Psoas muscle (tissue), 8 donors: ENCODE measurements around the gene GALNTL6. TPM values are rescaled to one million over a fixed set of nuclear protein-coding genes. Genes with fewer than 3 reads are reported as not detected.

Experiments
- ATAC-seq, 4 donors: fragments of 200-7000 bp; cut with Tn5 transposase; one replicate each; pipeline ENCODE4 v1.9.1; 2020; ENCODE audit warnings: moderate library complexity in 3 of 4, mild to moderate bottlenecking in 2 of 4
- DNase-seq, 2 donors: peaks; one replicate each; pipeline ENCODE4 v3.0.0-alpha.2; 2020
- H3K27ac ChIP-seq: fragments of 200-600 bp; one replicate; pipeline ENCODE4 v1.8.0; 2022
- H3K27me3 ChIP-seq, 3 donors: fragments of 200-600 bp in 1 of 3; one replicate each; pipeline versions ENCODE4 v1.6.1 to v1.8.0; 2013 to 2022; ENCODE audit warnings: low read length in 2 of 3, mild to moderate bottlenecking in 2 of 3, moderate library complexity in 1 of 3; ENCODE audit not compliant: insufficient read depth in 3 of 3
- H3K36me3 ChIP-seq, 2 donors: fragments of 200-600 bp in 1 of 2; one replicate each; pipeline versions ENCODE4 v1.6.1 to v1.8.0; 2013 to 2022; ENCODE audit warnings: low read depth in 1 of 2, mild to moderate bottlenecking in 1 of 2, moderate library complexity in 1 of 2; ENCODE audit not compliant: insufficient read depth in 1 of 2
- H3K4me1 ChIP-seq: fragments of 200-600 bp; one replicate; pipeline ENCODE4 v1.8.0; 2022
- H3K4me3 ChIP-seq: fragments of 200-600 bp; one replicate; pipeline ENCODE4 v1.8.0; 2022; ENCODE audit warnings: mild to moderate bottlenecking
- H3K9me3 ChIP-seq: fragments of 200-600 bp; one replicate; pipeline ENCODE4 v1.8.0; 2022
- WGBS, 3 donors: extraction: QIAGEN DNeasy Blood & Tissue Kit; methylation state at CpG; one replicate each; pipeline versions ENCODE4 v1.1.6 to v1.1.7; 2013; 5-methylcytosine and 5-hydroxymethylcytosine counted together
- intact Hi-C, 2 donors: fragments of 100-400 bp; cut with DNase I; formaldehyde crosslinking; loops; one replicate each; pipeline versions ENCODE4 v1.11.0 to v1.14.2; 2022
- polyA plus RNA-seq, 3 donors: library from polyadenylated mRNA; stranded (reverse); fragments of 200-250 nt; gene quantifications; one replicate each; pipeline ENCODE4 v1.2.3, GENCODE V29; 2013
- total RNA-seq, 4 donors: library from RNA; stranded (reverse); fragmentation: NEBNext Ultra II Directional in 2 of 4; extraction: Animal tissue kit (Norgen Biotek cat#: 25700) in 2 of 4; gene quantifications; one replicate each; pipeline versions ENCODE4 v1.2.1 to v1.2.4, GENCODE V29; 2021 to 2023
- TF ChIP-seq, protein P1 (sequence below): fragments of 200-600 bp; IDR thresholded peaks from one replicate; pipeline ENCODE4 v1.8.0; 2022; ENCODE audit warnings: antibody characterized with exemption
- donor health status: healthy with polysubstance abuse.
- donor health status: DM: no; HTN: no; CAD: no; lungs with moderate emphysema.
- donor health status: Bipolar disorder and iron deficiency.
- donor health status: healthy.
- donor health status: DM: yes; HTN: yes; CAD: no.
- donor health status: DM: no; HTN: no; CAD: no.
- donor health status: DM: no; HTN: no; CAD: no.
- donor health status: DM: yes; HTN: yes; CAD: no.

The GALNTL6 gene
- total and polyA plus RNA-seq, 7 donors: 0.01 to 0.91 (median 0.21) TPM; not detected in 3

DNA sequence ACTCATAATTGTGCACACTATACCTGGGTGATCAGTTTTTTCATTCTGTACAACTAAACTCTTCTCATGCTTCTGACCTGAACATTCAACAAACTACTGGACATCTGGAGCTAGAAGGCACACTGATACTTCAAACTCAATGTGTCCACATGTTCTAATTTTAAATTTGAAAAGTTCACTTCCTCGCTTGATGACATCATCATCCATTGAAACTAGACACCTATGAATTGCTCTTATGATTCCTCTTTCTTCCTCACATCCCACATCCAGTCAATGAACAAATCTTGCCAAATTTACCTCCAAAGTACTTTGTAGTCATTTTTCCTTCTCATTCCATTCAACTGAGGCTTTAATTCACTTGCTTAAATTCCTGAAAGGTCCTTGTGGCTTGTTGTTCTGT lies 549.4 kb downstream of the GALNTL6 start:
- 81 to 93% (median 86%) methylated on average over 1 of the region's 1 CpG for WGBS, 3 donors
- H3K36me3 ChIP-seq: no peaks in the 10 kb centered on the region
- TF ChIP-seq, protein P1, sequence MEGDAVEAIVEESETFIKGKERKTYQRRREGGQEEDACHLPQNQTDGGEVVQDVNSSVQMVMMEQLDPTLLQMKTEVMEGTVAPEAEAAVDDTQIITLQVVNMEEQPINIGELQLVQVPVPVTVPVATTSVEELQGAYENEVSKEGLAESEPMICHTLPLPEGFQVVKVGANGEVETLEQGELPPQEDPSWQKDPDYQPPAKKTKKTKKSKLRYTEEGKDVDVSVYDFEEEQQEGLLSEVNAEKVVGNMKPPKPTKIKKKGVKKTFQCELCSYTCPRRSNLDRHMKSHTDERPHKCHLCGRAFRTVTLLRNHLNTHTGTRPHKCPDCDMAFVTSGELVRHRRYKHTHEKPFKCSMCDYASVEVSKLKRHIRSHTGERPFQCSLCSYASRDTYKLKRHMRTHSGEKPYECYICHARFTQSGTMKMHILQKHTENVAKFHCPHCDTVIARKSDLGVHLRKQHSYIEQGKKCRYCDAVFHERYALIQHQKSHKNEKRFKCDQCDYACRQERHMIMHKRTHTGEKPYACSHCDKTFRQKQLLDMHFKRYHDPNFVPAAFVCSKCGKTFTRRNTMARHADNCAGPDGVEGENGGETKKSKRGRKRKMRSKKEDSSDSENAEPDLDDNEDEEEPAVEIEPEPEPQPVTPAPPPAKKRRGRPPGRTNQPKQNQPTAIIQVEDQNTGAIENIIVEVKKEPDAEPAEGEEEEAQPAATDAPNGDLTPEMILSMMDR: no peak
- intact Hi-C loops: no loop called here
- no peak overlapping the region for H3K4me3 ChIP-seq
- DNase-seq (no peak), ATAC-seq (no peak)
- no peak overlapping the region for H3K27ac ChIP-seq
- H3K27me3 ChIP-seq: no peaks in the 10 kb centered on the region
- no peaks in the 10 kb centered on the region for H3K4me1 ChIP-seq
- H3K9me3 ChIP-seq: no peaks in the 10 kb centered on the region

DNA sequence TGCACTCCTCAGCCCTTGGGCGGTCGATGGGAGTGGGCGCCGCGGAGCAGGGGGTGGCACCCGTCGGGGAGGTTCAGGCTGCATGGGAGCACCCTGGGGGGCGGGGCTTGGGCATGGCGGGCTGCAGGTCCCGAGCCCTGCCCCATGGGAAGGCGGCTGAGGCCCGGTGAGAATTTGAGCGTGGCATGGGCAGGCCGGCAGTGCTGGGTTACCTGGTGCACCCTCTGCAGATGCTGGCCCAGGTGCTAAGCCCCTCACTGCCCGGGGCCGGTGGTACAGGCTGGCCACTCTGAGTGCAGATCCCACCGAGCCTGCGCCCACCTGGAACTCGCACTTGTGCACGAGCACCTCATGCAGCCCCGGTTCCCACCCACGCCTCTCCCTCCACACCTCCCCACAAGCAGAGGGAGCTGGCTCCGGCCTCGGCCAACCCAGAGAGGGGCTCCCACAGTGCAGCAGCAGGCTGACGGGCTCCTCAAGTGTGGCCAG lies 556.3 kb downstream of the GALNTL6 start:
- TF ChIP-seq, protein P1: no peak
- no peaks in the 10 kb centered on the region for H3K4me1 ChIP-seq
- 91% methylated on average over 19 to 25 of the region's 25 CpGs for WGBS, 3 donors
- no peak for ATAC-seq
- no peaks in the 10 kb centered on the region for H3K36me3 ChIP-seq
- no peaks in the 10 kb centered on the region for H3K9me3 ChIP-seq
- H3K4me3 ChIP-seq: no peak overlapping the region
- DNase-seq: no peak
- no peaks in the 10 kb centered on the region for H3K27me3 ChIP-seq
- intact Hi-C loops: no loop called here
- H3K27ac ChIP-seq: no peak overlapping the region

DNA sequence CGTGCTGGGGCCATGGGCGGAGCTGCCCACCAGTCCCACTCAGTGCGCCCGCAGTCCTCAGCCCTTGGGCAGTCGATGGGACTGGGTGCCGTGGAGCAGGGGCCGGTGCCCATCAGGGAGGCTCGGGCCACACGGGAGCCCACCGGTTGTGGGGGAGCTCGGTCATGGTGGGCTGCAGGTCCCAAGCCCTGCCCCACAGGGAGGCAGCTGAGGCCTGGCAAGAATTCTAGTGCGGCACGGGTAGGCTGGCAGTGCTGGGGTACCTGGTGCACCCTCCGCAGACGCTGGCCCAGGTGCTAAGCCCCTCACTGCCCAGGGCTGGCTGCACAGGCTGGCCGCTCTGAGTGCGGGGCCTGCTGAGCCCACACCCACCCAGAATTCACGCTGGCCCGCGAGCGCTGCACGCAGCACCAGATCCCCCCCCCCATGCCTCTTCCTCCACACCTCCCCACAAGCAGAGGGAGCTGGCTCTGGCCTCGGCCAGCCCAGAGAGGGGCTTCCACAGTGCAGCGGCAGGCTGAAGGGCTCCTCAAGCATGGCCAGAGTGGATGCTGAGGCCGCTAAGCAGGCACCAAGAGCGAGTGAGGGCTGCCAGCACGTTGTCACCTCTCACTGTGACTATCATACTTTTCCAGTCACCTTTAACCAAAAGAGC lies 564.4 kb downstream of the GALNTL6 start:
- Histone ChIP-seq H3K4me3 (no peak overlapping the region), H3K27ac (no peak overlapping the region), H3K4me1 (no peaks in the 10 kb centered on the region), H3K36me3 (no peaks in the 10 kb centered on the region), H3K27me3 (no peaks in the 10 kb centered on the region), H3K9me3 (no peaks in the 10 kb centered on the region)
- no peak for DNase-seq
- no peak for ATAC-seq
- intact Hi-C loops: no loop called here
- TF ChIP-seq, protein P1: no peak
- 93 to 95% (median 94%) methylated on average over 25 to 27 of the region's 27 CpGs for WGBS, 3 donors

DNA sequence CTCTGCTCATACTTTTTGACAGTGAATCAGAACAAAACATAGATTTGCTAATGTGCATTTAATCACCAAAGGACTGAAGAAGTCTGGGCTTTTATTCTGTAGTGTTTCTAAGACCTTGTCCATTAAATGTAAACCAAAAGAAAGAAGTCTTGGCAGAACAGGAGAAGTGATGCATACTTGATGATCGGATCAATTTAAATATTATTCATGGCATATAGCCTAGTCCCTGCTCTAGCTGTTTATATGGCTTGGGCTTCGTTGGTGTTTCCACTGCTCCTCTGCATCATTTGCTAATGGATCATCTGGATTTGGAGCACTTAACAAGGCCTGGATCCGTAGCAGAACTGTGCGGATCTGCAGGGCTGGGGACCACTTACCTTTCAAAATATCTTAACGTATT lies 566.6 kb downstream of the GALNTL6 start:
- Histone ChIP-seq H3K36me3 (no peaks in the 10 kb centered on the region), H3K27me3 (no peaks in the 10 kb centered on the region), H3K4me3 (no peak overlapping the region), H3K9me3 (no peaks in the 10 kb centered on the region), H3K4me1 (no peaks in the 10 kb centered on the region), H3K27ac (no peak overlapping the region)
- TF ChIP-seq, protein P1: no peak
- 73 to 84% (median 76%) methylated on average over 5 of the region's 5 CpGs for WGBS, 3 donors
- ATAC-seq: no peak
- DNase-seq: no peak
- intact Hi-C loops: no loop called here

DNA sequence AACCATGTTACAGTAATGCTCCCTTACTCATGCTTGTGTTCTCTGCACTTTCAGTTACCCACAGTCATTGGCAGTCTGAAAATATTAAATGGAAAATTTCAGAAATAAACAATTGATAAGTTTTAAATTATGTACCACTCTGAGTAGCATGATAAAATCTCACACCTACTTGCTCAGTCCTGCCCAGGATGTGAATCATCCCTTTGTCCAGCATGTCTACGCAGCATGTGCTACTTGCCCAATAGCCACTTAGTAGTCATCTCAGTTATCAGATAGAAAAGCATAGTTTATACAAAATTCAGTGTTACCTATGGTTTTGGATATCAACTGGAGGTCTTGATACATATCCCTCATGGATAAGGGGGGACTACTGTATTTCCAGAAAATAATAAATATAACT lies 577.1 kb downstream of the GALNTL6 start:
- H3K27ac ChIP-seq: no peak overlapping the region
- no peak overlapping the region for H3K4me3 ChIP-seq
- DNase-seq: no peak
- WGBS, 3 donors: 86 to 98% (median 87%) methylated on average over 1 of the region's 1 CpG
- H3K4me1 ChIP-seq: no peaks in the 10 kb centered on the region
- H3K27me3 ChIP-seq: no peaks in the 10 kb centered on the region
- no peaks in the 10 kb centered on the region for H3K9me3 ChIP-seq
- intact Hi-C loops: no loop called here
- TF ChIP-seq, protein P1: no peak
- H3K36me3 ChIP-seq: no peaks in the 10 kb centered on the region
- no peak for ATAC-seq
